ENCODE measurements around the gene MPPED2.
"Not testable (repeated sequence)": the region's sequence is repeated elsewhere in the genome, so short reads cannot be mapped to it uniquely, and the experiment has no call there.

The MPPED2 gene

GRCh38 chr11:30578406-30578805, 7.7 kb downstream of the MPPED2 start:
- no peak for DNase-seq

DNA sequence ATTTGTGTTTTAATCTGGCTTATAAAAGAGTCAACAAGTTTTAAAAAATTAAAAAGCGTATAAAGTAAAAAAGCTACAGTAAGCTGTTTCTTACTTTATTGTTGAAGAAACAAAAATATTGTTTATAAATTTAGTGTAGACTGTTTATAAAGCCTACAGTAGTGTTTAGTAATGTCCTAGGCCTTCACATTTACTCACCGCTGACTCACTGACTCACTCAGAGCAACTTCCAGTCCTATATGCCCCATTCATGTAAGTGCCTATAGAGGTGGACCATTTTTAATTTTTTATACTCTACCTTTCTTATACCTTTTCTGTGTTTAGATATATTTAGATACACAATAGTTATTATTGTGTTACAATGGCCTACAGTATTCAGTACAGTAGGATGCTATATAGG, 12.2 kb downstream of the MPPED2 start:
- no peak for DNase-seq

DNA sequence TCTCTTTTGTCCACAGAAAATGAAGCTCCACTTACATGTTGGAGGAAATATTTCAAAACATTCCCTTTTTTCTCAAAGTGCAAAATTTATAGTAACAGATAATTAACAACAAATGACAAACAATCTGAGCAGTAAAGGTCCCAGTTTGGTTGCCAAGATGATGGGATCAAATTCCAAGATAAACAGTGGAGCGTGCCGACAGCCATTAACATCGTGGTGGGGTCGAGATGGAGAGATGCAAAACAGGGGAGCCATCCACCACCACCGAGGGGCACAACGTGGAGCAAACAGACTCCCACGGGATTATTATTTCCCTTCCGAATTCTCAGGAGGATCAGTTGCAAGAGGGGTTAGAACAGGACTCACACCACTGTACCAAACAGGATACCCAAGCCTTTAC, 17.2 kb downstream of the MPPED2 start:
- no peak for DNase-seq

GRCh38 chr11:30567644-30568043, 18.5 kb downstream of the MPPED2 start:
- DNase-seq = no peak

- no peak for DNase-seq
Measured at GRCh38 chr11:30567120-30567519, 19.0 kb downstream of the MPPED2 start.

DNA sequence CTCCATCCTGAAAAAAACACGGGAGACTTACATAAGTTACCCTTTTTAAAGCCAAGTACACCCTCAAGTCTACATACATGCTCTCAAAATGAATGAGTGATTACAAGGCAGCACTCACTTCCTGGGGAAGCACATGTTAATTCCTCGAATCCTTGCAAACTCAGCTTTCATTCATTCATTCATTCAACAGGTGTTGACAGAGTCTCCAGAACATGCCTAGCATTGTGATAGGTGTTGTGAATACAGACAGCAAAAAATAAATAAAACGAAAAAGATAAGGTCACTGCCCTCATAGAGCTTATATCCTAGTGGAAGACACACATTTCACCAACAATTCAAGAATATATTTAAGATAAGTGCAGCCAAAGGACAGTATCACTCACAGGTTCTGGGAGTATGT, 19.7 kb downstream of the MPPED2 start:
- DNase-seq = no peak

- DNase-seq = no peak
Measured at GRCh38 chr11:30565027-30565426, 21.1 kb downstream of the MPPED2 start.

DNA sequence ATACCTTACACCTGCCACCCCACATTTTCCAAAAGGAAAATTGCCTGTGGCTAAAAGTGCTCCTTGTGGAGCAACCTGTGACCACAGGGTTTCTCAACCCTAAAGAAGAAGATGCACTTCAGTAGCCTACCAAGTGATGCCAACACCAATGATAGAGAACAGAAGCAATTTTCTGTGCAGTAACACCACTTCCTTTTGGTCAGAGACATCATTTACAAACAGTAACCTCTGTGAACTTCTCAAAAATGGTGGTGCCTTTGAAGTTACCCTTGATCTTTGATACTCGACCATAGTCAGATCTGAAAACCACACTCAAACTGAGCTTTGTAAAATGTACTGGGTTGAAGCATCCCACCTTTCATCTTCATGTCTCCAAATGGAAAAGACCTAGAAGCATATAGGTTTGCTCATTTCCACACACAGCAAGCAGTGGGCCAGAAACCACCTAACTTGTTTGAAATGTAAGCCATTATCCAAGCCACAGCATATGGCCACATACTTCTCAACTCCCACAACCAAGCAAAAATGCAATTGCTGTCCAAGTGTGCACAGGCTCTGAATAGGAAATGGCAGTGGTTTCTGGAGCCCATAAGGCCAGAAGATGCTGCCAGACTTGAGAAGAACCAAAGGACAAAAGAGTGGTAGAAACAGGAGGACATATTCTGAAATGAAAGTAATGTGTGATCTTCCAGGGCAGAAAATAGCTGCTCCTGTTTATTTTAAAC, 24.3 kb downstream of the MPPED2 start:
- no peak for DNase-seq

DNA sequence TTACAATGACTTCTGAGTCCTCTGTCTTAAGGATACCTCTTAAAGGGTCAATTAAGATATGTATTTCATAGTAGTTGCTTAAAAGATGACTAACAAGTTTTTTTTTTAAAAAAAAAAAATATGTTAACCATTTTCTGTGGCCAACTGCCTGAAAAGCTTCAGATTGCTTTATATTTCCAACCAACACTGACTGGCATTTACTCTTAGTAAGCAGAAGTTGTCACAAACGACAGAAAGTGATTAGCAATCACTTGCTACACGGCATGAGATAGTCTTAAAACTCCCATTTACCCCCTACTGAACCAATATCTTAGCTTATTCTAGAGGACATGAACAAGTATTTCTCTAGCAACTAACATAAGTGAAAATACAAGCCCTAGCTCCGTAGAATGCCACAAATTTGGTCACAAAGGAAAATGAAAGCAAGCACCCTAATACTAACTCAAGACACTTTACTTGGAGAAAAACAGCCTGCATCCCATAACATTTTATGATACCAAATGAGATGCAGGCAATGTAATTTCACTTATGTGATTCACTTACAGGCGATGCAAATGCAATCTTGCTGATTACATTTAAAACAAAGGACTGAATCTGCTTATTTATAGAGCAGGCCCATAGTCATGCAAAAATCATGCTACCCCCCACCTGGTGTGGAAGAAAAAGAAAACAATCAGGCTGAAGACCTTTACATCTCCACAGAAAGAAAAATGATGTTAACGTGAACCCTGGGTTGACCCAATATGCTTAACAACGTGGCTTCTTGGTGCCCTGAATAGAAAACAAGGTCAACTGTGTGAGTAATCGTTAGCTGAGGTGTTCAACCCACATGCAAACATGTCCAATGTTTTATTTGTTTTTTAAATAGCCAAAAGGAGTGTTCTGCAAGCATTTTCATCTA, 25.7 kb downstream of the MPPED2 start:
- DNase-seq = no peak

DNA sequence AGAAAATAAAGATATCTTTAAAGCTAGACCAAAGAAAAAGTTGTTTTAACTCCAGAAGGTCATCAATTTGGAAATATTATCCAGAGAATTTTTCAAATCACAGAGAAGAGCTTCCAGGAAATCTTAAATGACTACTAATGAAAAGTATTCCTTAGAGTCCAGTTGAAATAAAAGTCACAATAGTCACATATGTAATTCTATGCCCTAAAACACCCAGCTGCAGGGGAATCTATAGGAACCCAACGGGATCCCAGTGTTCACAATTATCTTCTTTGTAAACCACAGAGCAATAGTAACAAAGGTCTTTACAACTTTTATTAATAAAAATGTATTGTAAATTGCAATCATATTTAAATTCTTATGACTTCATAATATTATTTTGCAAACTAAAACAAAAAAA, 27.1 kb downstream of the MPPED2 start:
- DNase-seq = no peak

DNA sequence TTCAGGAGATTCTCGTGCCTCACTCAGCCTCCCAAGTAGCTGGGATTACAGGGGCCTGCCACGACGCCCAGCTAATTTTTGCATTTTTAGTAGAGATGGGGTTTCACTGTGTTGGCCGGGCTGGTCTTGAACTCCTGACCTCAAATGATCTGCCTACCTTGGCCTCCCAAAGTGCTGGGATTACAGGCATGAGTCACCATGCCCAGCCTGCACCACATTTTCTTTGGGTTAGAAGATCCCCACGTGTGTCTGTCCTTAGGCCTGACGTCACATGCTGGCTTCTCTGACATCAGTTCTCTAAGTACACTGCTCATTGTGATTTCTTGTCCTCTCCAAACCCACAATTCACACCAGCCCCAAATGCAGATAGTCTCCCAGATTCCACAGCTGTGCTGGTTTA, 31.6 kb downstream of the MPPED2 start:
- not testable (repeated sequence) for DNase-seq

GRCh38 chr11:30553521-30554110, 32.5 kb downstream of the MPPED2 start:
- DNase-seq = no peak

DNA sequence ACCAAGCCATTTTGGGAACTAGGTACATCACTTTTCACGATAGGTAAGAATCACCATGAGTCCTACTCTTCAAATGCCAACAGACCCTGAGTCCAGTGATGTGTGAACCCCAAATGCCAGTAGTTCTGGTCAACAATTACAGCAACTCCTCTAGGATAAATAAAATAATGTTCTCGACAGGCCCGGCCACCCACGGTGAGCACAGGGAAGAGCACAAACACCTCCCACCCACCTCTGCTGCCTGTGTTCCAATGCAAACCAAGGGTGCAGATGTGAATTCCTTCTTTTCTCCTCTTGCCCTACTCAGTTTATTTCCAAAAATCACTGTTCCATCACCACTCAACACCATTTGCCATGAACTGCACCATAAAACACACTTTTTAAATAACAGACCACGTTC, 33.3 kb downstream of the MPPED2 start:
- DNase-seq = no peak

DNA sequence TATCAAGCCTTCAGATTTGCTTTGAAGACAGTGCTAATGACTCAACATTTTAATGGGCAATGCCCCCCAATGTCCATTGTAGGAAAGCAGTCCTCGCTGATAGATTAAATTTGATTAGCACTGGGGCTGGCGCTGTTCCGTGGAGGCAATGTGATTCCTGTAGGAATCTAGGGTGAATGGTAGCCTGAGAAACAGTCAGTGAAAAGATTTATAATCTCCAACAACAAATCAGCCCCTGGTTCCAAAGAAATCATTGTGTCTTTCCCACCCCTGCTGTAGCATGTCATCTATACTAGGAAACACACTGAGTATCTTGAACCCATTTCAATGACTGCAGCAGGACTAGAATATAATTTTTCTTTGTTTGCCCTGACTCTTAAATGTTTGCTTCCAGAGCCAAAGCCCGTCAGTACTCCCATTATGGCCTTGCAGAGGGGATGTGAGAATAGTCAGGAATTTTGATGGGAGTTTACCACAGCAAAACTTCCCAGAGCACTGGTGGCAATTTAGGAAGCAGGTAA, 36.1 kb downstream of the MPPED2 start:
- DNase-seq = no peak

DNA sequence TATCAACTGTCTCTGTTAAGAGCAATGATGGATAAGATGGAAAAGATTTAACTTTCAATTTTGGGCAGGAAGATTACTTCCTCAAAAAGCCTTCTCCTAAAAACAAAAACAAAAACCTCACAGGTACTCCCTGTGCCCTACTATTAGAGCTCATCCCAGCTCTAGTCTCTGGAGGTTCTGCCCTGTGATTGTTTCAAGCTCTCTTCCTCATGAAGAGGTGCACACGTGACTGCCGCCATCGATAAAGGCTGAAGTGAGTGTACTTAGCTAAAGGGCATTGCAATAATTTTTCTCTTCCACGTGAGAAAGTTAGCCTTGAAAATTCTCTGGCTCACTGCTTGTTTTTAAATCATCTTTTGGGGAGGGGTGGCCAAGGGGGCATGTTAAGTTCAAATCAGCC, 36.6 kb downstream of the MPPED2 start:
- DNase-seq = no peak

GRCh38 chr11:30546334-30546733, 39.8 kb downstream of the MPPED2 start:
- no peak for DNase-seq

DNA sequence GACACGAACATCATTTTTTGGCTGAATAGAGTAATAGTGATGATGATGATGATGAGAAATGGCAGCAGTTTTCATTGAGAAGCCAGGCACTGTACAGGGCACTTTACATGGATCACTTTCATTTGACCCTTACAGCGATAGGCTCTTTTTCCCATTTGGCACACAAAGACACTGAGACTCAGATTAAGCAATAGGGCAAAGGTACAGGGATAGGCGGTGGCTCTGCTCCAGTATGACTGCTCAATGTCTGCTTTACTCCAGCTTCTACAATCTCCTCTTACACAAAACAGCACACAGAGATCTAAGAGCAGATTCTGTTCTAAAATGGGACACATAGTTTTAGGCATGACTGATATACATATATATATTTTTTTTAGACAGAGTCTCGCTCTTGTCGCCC, 40.6 kb downstream of the MPPED2 start:
- DNase-seq = no peak

- DNase-seq = no peak
Measured at GRCh38 chr11:30543066-30543465, 43.1 kb downstream of the MPPED2 start.

GRCh38 chr11:30540781-30541180, 45.4 kb downstream of the MPPED2 start:
- no peak for DNase-seq

- DNase-seq = no peak
Measured at GRCh38 chr11:30538251-30538650, 47.9 kb downstream of the MPPED2 start.

DNA sequence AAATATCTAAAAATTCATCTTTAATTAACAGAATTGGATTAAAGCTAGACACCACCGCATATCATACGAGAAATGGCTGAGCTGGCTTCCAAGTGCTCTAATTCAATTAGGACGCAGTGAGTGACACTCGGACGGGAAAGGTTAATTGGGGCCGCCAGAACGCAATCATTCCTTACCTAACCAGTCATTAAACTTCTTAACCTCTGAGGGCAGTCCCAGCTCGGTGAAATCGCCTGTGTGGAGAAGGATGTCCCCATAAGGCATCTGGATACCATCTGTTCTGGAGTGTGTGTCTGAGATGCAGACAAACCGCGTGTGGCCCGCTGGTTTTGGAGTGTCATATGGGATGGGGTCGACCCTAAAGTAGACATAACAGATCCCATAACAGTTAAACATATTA, 50.3 kb downstream of the MPPED2 start:
- no peak for DNase-seq

DNA sequence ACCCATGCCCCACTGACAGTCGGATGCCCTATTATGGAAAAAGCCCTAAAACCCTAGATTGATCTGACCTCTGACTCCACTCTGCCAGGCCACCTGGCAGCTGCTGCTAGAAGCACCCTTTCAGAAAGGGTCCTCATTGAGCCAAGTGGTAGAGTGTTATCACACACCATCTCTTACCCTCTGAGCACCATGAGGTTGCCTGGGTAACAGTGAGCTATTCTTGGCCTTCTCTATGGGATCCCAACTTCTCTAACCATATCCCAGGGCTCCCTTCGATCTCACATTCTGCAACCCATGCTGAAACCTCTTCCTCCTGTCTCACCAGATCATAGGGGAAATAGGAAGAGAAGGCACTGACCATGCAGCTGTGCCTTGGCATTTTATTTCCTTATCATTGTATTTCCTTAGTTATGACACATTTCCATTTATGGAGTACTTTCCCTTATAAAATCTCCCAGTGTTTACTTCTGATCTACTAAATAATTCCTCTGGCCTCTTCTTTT, 52.7 kb downstream of the MPPED2 start:
- no peak for DNase-seq

- no peak for DNase-seq
Measured at GRCh38 chr11:30527566-30527965, 58.6 kb downstream of the MPPED2 start.

GRCh38 chr11:30526558-30526957, 59.6 kb downstream of the MPPED2 start:
- no peak for DNase-seq
